H1 (cell line): ENCODE measurements around the gene PLXDC2. TPM values are rescaled to one million over a fixed set of nuclear protein-coding genes. Genes with fewer than 3 reads are reported as not detected.

Source experiments
- CTCF ChIA-PET: fragments of 300-600 bp; sonication (Branson Sonifier 250); formaldehyde crosslinking; loops from one replicate; lab custom pipeline; 2021; ENCODE audit not compliant: partially characterized antibody; lab: Charles Lee
- POLR2A ChIA-PET: fragments of 300-600 bp; sonication (Branson Sonifier 250); formaldehyde crosslinking; loops from one replicate; lab custom pipeline; 2021; ENCODE audit warnings: inconsistent platforms; ENCODE audit not compliant: partially characterized antibody; lab: Charles Lee
- DNase-seq, 2 experiments: peaks; one replicate each; pipeline versions ENCODE4 v3.0.0 to v3.0.0-alpha.2; 2010 to 2022; ENCODE audit warnings: low spot score in 2 of 2, low read depth in 1 of 2, mixed read lengths in 1 of 2
- FAIRE-seq: peaks from 2 replicates; lab custom pipeline; 2011; peaks lifted over from hg19 to GRCh38; lab: Jason Lieb, UNC
- H2AFZ ChIP-seq: 2 replicates; pipeline ENCODE4 v1.8.1; 2012; ENCODE audit warnings: low read length, inconsistent platforms
- H2AK5ac ChIP-seq: 2 replicates; pipeline ENCODE4 v1.6.1; 2013; ENCODE audit warnings: low read depth, low read length
- H2BK120ac ChIP-seq: replicated peaks from 2 replicates; pipeline ENCODE3; 2013; ENCODE audit warnings: low read depth, low read length, inconsistent platforms
- H2BK12ac ChIP-seq: 2 replicates; pipeline ENCODE4 v1.6.1; 2013; ENCODE audit warnings: low read depth, low read length
- H2BK15ac ChIP-seq: 2 replicates; pipeline ENCODE4 v1.6.1; 2013; ENCODE audit warnings: low read length
- H2BK20ac ChIP-seq: 2 replicates; pipeline ENCODE4 v1.6.1; 2013; ENCODE audit warnings: low read length
- H2BK5ac ChIP-seq: 2 replicates; pipeline ENCODE4 v1.6.1; 2013; ENCODE audit warnings: low read depth, low read length
- H3K14ac ChIP-seq: 2 replicates; pipeline ENCODE4 v1.6.1; 2013; ENCODE audit warnings: inconsistent platforms; ENCODE audit not compliant: insufficient read length
- H3K18ac ChIP-seq: 2 replicates; pipeline ENCODE4 v1.6.1; 2013; ENCODE audit warnings: low read length; ENCODE audit errors: extremely low read depth
- H3K23ac ChIP-seq: 2 replicates; pipeline ENCODE4 v1.6.1; 2013; ENCODE audit warnings: inconsistent platforms; ENCODE audit not compliant: insufficient read length
- H3K23me2 ChIP-seq: 2 replicates; pipeline ENCODE4 v1.6.1; 2013; ENCODE audit warnings: low read depth, low read length
- H3K27ac ChIP-seq: 2 replicates; pipeline ENCODE4 v1.6.1; 2011; ENCODE audit warnings: low read depth, low read length, inconsistent platforms
- H3K27me3 ChIP-seq, 4 experiments: replicated peaks in 1 of 4; 1 replicate in 1 of 4; 2 replicates in 3 of 4; pipeline versions ENCODE4 v1.6.1 to v1.8.1; 2011 to 2013; ENCODE audit warnings: low read length in 3 of 4, mild to moderate bottlenecking in 3 of 4, inconsistent platforms in 2 of 4, mixed read lengths in 2 of 4, moderate library complexity in 1 of 4; ENCODE audit not compliant: control insufficient read depth in 3 of 4, insufficient read depth in 3 of 4; ENCODE audit errors: extremely low read depth in 1 of 4
- H3K36me3 ChIP-seq, 4 experiments: 2 replicates each; pipeline versions ENCODE4 v1.6.1 to v1.8.1; 2011 to 2013; ENCODE audit warnings: mild to moderate bottlenecking in 4 of 4, low read length in 3 of 4, moderate library complexity in 2 of 4, control low read depth in 1 of 4, inconsistent platforms in 1 of 4; ENCODE audit not compliant: insufficient read depth in 4 of 4, control insufficient read depth in 2 of 4
- H3K4ac ChIP-seq: replicated peaks from 2 replicates; pipeline ENCODE3; 2013; ENCODE audit warnings: low read length, low read depth, mixed read lengths, inconsistent platforms; ENCODE audit not compliant: insufficient read length
- H3K4me1 ChIP-seq, 4 experiments: replicated peaks in 1 of 4; 1 replicate in 1 of 4; 2 replicates in 3 of 4; pipeline versions ENCODE4 v1.6.1 to v1.8.1; 2011 to 2013; ENCODE audit warnings: low read length in 3 of 4, inconsistent platforms in 2 of 4, mixed read lengths in 1 of 4; ENCODE audit not compliant: insufficient read depth in 4 of 4, control insufficient read depth in 3 of 4
- H3K4me2 ChIP-seq, 2 experiments: 2 replicates each; pipeline versions ENCODE4 v1.6.1 to v1.8.1; 2011 to 2013; ENCODE audit warnings: low read depth in 2 of 2, low read length in 2 of 2, control low read depth in 1 of 2, inconsistent platforms in 1 of 2, mild to moderate bottlenecking in 1 of 2; ENCODE audit not compliant: insufficient read depth in 1 of 2
- H3K4me3 ChIP-seq, 4 experiments: fragments of 200-600, 300-600 bp in 1 of 4; sonication (generic), shearing (Covaris generic), sonication (Bioruptor Twin) in 1 of 4; 2 replicates each; pipeline versions ENCODE4 v1.5.1 to v1.8.1; 2011 to 2016; ENCODE audit warnings: low read length in 4 of 4, low read depth in 3 of 4, control low read depth in 2 of 4, inconsistent platforms in 2 of 4, mild to moderate bottlenecking in 2 of 4, mixed read lengths in 1 of 4, moderate library complexity in 1 of 4; ENCODE audit not compliant: insufficient read depth in 2 of 4; ENCODE audit errors: extremely low read depth in 1 of 4
- H3K56ac ChIP-seq: replicated peaks from 2 replicates; pipeline ENCODE3; 2013; ENCODE audit warnings: low read depth, mild to moderate bottlenecking, mixed read lengths, low read length, inconsistent platforms; ENCODE audit not compliant: insufficient read length
- H3K79me1 ChIP-seq: 2 replicates; pipeline ENCODE4 v1.6.1; 2013; ENCODE audit warnings: low read depth, low read length, control low read depth
- H3K79me2 ChIP-seq, 2 experiments: 2 replicates each; pipeline versions ENCODE4 v1.6.1 to v1.8.1; 2012 to 2013; ENCODE audit warnings: low read length in 2 of 2, mild to moderate bottlenecking in 2 of 2, inconsistent platforms in 1 of 2; ENCODE audit not compliant: insufficient read depth in 2 of 2, control insufficient read depth in 1 of 2
- H3K9ac ChIP-seq, 4 experiments: replicated peaks in 1 of 4; 1 replicate in 1 of 4; 2 replicates in 3 of 4; pipeline versions ENCODE4 v1.6.1 to v1.8.1; 2011 to 2013; ENCODE audit warnings: low read depth in 3 of 4, low read length in 3 of 4, control low read depth in 2 of 4, mild to moderate bottlenecking in 2 of 4, moderate library complexity in 2 of 4, inconsistent platforms in 1 of 4; ENCODE audit errors: extremely low read depth in 1 of 4
- H3K9me3 ChIP-seq, 2 experiments: 2 replicates each; pipeline versions ENCODE4 v1.6.1 to v1.8.1; 2012 to 2013; ENCODE audit warnings: mild to moderate bottlenecking in 2 of 2, moderate library complexity in 2 of 2, control low read depth in 1 of 2, inconsistent platforms in 1 of 2, low read depth in 1 of 2, low read length in 1 of 2, mixed read lengths in 1 of 2; ENCODE audit not compliant: insufficient read depth in 2 of 2
- H4K20me1 ChIP-seq, 2 experiments: replicated peaks in 1 of 2; 2 replicates each; pipeline versions ENCODE3 to v1.8.1; 2011 to 2013; ENCODE audit warnings: inconsistent platforms in 2 of 2, low read length in 2 of 2, mild to moderate bottlenecking in 1 of 2; ENCODE audit not compliant: insufficient read depth in 2 of 2, control insufficient read depth in 1 of 2
- H4K5ac ChIP-seq: 2 replicates; pipeline ENCODE4 v1.6.1; 2013; ENCODE audit warnings: low read length, low read depth, mixed read lengths, inconsistent platforms; ENCODE audit not compliant: insufficient read length
- H4K8ac ChIP-seq: 2 replicates; pipeline ENCODE4 v1.8.0; 2013; ENCODE audit warnings: mild to moderate bottlenecking, moderate library complexity, low read length, inconsistent platforms; ENCODE audit not compliant: insufficient read depth; ENCODE audit errors: extremely low read depth
- H4K91ac ChIP-seq: replicated peaks from 2 replicates; pipeline ENCODE3; 2013; ENCODE audit warnings: low read length, mixed read lengths, inconsistent platforms; ENCODE audit not compliant: insufficient read length
- GABPA ChIP-seq: IDR thresholded peaks from 2 replicates; pipeline ENCODE4 v1.6.1; 2011; ENCODE audit warnings: mild to moderate bottlenecking, low read length, moderate library complexity, borderline replicate concordance; ENCODE audit not compliant: insufficient read depth
- MAFK ChIP-seq: IDR thresholded peaks from 2 replicates; pipeline ENCODE4 v1.6.1; 2012; ENCODE audit warnings: low read depth, mild to moderate bottlenecking, improper control_type of control experiment, low read length
- RNF2 ChIP-seq: fragments of 200-900, 300-1000 bp; sonication (generic); IDR thresholded peaks from 2 replicates; pipeline ENCODE4 v1.7.1; 2016; ENCODE audit warnings: borderline replicate concordance, low read depth, mild to moderate bottlenecking, antibody characterized with exemption, low read length; ENCODE audit not compliant: poor library complexity, severe bottlenecking; ENCODE audit errors: missing control alignments
- WGBS, 2 experiments: shearing (Covaris generic) in 1 of 2; methylation state at CpG; one replicate each; pipeline versions ENCODE4 v1.1.6 to v1.1.7; 2013 to 2015; ENCODE audit warnings: low lambda C conversion rate in 2 of 2, mixed read lengths in 2 of 2, inconsistent platforms in 1 of 2, low coverage in 1 of 2, missing lambda C conversion rate in 1 of 2; ENCODE audit not compliant: insufficient replicate concordance in 2 of 2, insufficient coverage in 1 of 2, insufficient read length in 1 of 2; ENCODE audit errors: extremely low coverage in 1 of 2, missing lambda C conversion rate in 1 of 2; 5-methylcytosine and 5-hydroxymethylcytosine counted together
- polyA plus RNA-seq, 7 experiments: library from polyadenylated mRNA; depleted of rRNA in 3 of 7; stranded (reverse) in 5 of 7; unstranded in 2 of 7; fragments of >200 nt in 5 of 7; fragments of 200-250 nt in 2 of 7; gene quantifications; 1 replicate in 5 of 7; 2 replicates in 1 of 7; 4 replicates in 1 of 7; pipeline versions ENCODE4 v1.2.1 to v1.2.3, GENCODE V29; 2011 to 2013; ENCODE audit warnings: missing spikeins in 2 of 7, mixed read lengths in 2 of 7
- total RNA-seq: library from RNA; stranded (reverse); fragmentation: NEBNext Ultra II Directional; extraction: Animal tissue kit (Norgen Biotek cat#: 25700); gene quantifications from 2 replicates; pipeline ENCODE4 v1.2.1, GENCODE V29; 2021

PLXDC2 gene
- total and polyA plus RNA-seq, 2 of the 8 experiments (the other 6 are each of a cell fraction or from before 2014, with no cell fraction given) = 23.0 to 40.5 TPM

GRCh38 chr10:20272608-20273007 lies 456.4 kb downstream of the PLXDC2 start:
- TF ChIP-seq RNF2 = no peak
- peak; percentile 53; the same call in 1 of the 2 replicates for TF ChIP-seq MAFK
- no peak for TF ChIP-seq GABPA
- Histone ChIP-seq H4K5ac (no peak overlapping the region), H2BK20ac (no peak overlapping the region), H2BK120ac (no peak overlapping the region), H3K4ac (no peak overlapping the region), H2BK15ac (no peak overlapping the region), H2BK5ac (no peak overlapping the region), H3K14ac (no peak overlapping the region), H3K27ac (no peak overlapping the region), H3K23ac (no peak overlapping the region), H2AK5ac (no peak overlapping the region), H3K9me3 (no peaks in the 10 kb centered on the region), H3K4me3 (no peak overlapping the region), H3K23me2 (no peaks in the 10 kb centered on the region; the same call in 1 of the 2 replicates), H4K8ac (no peak overlapping the region), H2BK12ac (no peak overlapping the region), H3K9ac (no peak overlapping the region), H4K20me1 (no peaks in the 10 kb centered on the region), H3K79me1 (no peaks in the 10 kb centered on the region), H3K4me2 (no peak overlapping the region), H3K27me3 (no peaks in the 10 kb centered on the region), H3K79me2 (no peaks in the 10 kb centered on the region), H3K4me1 (no peaks in the 10 kb centered on the region), H3K18ac (no peak overlapping the region), H2AFZ (no peak overlapping the region), H3K56ac (no peak overlapping the region), H4K91ac (no peak overlapping the region), H3K36me3 (no peaks in the 10 kb centered on the region)
- FAIRE-seq = no peak
- CTCF ChIA-PET = interaction anchor here (0.6 kb wide), 2 partner anchors 188 to 308 kb away, joined by 3 read pairs; no protein-coding TSS in a partner anchor
- 42% methylated on average over 2 of the region's 2 CpGs; no CpG with 5 or more reads in 1 of the 2 experiments for WGBS, 2 experiments
- DNase-seq = no peak
- POLR2A ChIA-PET = no interaction called here
